HEK293T (cell line): ENCODE measurements around the gene IMPACT.

Experiments
- ELF4 ChIP-seq: fragments of 450-650 bp; IDR thresholded peaks from 2 replicates; pipeline ENCODE4 v1.6.1; 2017; ENCODE audit warnings: antibody characterized with exemption
- FOXA1 ChIP-seq: fragments of 450-650 bp; IDR thresholded peaks from 2 replicates; pipeline ENCODE4 v1.6.1; 2016; ENCODE audit warnings: mild to moderate bottlenecking
- FOXM1 ChIP-seq: fragments of 450-650 bp; IDR thresholded peaks from 2 replicates; pipeline ENCODE4 v1.6.1; 2017; ENCODE audit warnings: mild to moderate bottlenecking, borderline replicate concordance
- HDGF ChIP-seq: fragments of 450-650 bp; IDR thresholded peaks from 2 replicates; pipeline ENCODE4 v1.6.1; 2017; ENCODE audit warnings: antibody characterized with exemption, borderline replicate concordance
- LEF1 ChIP-seq: fragments of 450-650 bp; IDR thresholded peaks from 2 replicates; pipeline ENCODE4 v1.6.1; 2017; ENCODE audit warnings: mild to moderate bottlenecking, borderline replicate concordance
- NFRKB ChIP-seq: fragments of 450-650 bp; IDR thresholded peaks from 2 replicates; pipeline ENCODE4 v1.6.1; 2016; ENCODE audit warnings: mild to moderate bottlenecking, moderate library complexity
- SP1 ChIP-seq: fragments of 450-650 bp; IDR thresholded peaks from 2 replicates; pipeline ENCODE4 v1.6.1; 2017
- SUZ12 ChIP-seq: fragments of 450-650 bp; IDR thresholded peaks from 2 replicates; pipeline ENCODE4 v1.6.1; 2016; ENCODE audit warnings: mild to moderate bottlenecking

DNA sequence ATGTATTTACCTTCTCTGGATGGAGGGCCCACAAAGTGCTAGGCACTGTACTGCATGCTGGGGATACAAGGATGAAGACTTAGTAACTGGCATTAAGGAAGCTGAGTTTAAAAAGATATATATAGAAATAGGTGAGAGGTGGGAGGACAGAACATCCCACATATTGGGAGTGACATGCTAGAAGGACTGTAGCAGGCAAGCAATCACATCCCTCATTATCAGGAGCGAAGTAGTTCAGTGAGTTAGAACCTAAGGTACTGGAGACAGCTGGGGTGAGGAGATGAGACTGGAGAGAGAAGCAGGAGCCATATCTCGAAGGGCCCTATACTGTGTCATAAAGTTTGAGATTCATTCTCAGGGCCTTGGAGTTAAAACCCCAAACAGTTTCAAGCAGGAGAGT, 18.0 kb upstream of the IMPACT start:
- TF ChIP-seq ELF4 (no peak), SP1 (no peak), FOXM1 (no peak), FOXA1 (no peak), LEF1 (no peak), SUZ12 (no peak), HDGF (no peak), NFRKB (no peak)
